Mesenchymal stem cell (in vitro differentiated cells and primary cell): ENCODE measurements around the gene USP4.

ENCODE experiments used
- DNase-seq: peaks from one replicate; pipeline ENCODE4 v3.0.0-alpha.2; 2013
- H2AFZ ChIP-seq: one replicate; pipeline ENCODE4 v1.6.1; 2013; ENCODE audit warnings: low read depth, mild to moderate bottlenecking, control low read depth, inconsistent platforms, low read length, moderate library complexity
- H2AK5ac ChIP-seq: 2 replicates; pipeline ENCODE4 v1.6.1; 2013; ENCODE audit warnings: low read length, moderate library complexity, mild to moderate bottlenecking, inconsistent platforms; ENCODE audit not compliant: severe bottlenecking
- H2BK120ac ChIP-seq: one replicate; pipeline ENCODE4 v1.6.1; 2013; ENCODE audit warnings: low read depth, mild to moderate bottlenecking, inconsistent platforms, low read length, moderate library complexity
- H2BK12ac ChIP-seq, 2 experiments: one replicate each; pipeline ENCODE4 v1.6.1; 2013; ENCODE audit warnings: inconsistent platforms in 2 of 2, low read length in 2 of 2, mild to moderate bottlenecking in 2 of 2, moderate library complexity in 2 of 2, control low read depth in 1 of 2
- H2BK15ac ChIP-seq: one replicate; pipeline ENCODE4 v1.6.1; 2013; ENCODE audit warnings: mild to moderate bottlenecking, low read depth, inconsistent platforms; ENCODE audit not compliant: poor library complexity, severe bottlenecking
- H2BK5ac ChIP-seq: 2 replicates; pipeline ENCODE4 v1.6.1; 2013; ENCODE audit warnings: low read depth, mild to moderate bottlenecking, low read length, control low read depth, inconsistent platforms; ENCODE audit not compliant: poor library complexity, severe bottlenecking
- H3K14ac ChIP-seq, 2 experiments: one replicate each; pipeline ENCODE4 v1.6.1; 2013; ENCODE audit warnings: inconsistent platforms in 2 of 2, low read length in 2 of 2, control low read depth in 1 of 2, mild to moderate bottlenecking in 1 of 2, moderate library complexity in 1 of 2
- H3K18ac ChIP-seq, 2 experiments: one replicate each; pipeline ENCODE4 v1.6.1; 2013; ENCODE audit warnings: inconsistent platforms in 2 of 2, low read length in 2 of 2, control low read depth in 1 of 2, low read depth in 1 of 2, mild to moderate bottlenecking in 1 of 2
- H3K23ac ChIP-seq, 2 experiments: one replicate each; pipeline ENCODE4 v1.6.1; 2013; ENCODE audit warnings: inconsistent platforms in 2 of 2, low read length in 2 of 2, mild to moderate bottlenecking in 2 of 2, moderate library complexity in 2 of 2, control low read depth in 1 of 2
- H3K27ac ChIP-seq: 2 replicates; pipeline ENCODE4 v1.5.1; 2013; ENCODE audit warnings: mild to moderate bottlenecking, moderate library complexity, low read length, control low read depth, inconsistent platforms; ENCODE audit not compliant: poor library complexity, severe bottlenecking
- H3K27me3 ChIP-seq, 2 experiments: 2 replicates each; pipeline versions ENCODE4 v1.6.1 to v1.7.0; 2013; ENCODE audit warnings: low read length in 2 of 2, mild to moderate bottlenecking in 2 of 2, moderate library complexity in 2 of 2, control low read depth in 1 of 2, inconsistent platforms in 1 of 2; ENCODE audit not compliant: control insufficient read depth in 1 of 2, insufficient read depth in 1 of 2
- H3K36me3 ChIP-seq, 2 experiments: 2 replicates each; pipeline versions ENCODE4 v1.6.1 to v1.7.0; 2013; ENCODE audit warnings: low read length in 2 of 2, control low read depth in 1 of 2, inconsistent platforms in 1 of 2, low read depth in 1 of 2, mild to moderate bottlenecking in 1 of 2; ENCODE audit not compliant: insufficient read depth in 2 of 2, control insufficient read depth in 1 of 2
- H3K4ac ChIP-seq, 2 experiments: one replicate each; pipeline ENCODE4 v1.6.1; 2013; ENCODE audit warnings: inconsistent platforms in 2 of 2, low read length in 2 of 2, mild to moderate bottlenecking in 2 of 2, moderate library complexity in 2 of 2, control low read depth in 1 of 2, low read depth in 1 of 2
- H3K4me1 ChIP-seq: 2 replicates; pipeline ENCODE4 v1.6.1; 2013; ENCODE audit warnings: low read depth, low read length, control low read depth; ENCODE audit not compliant: control insufficient read depth, insufficient read depth
- H3K4me2 ChIP-seq: 2 replicates; pipeline ENCODE4 v1.6.1; 2013; ENCODE audit warnings: low read length, mild to moderate bottlenecking, inconsistent platforms; ENCODE audit not compliant: poor library complexity, severe bottlenecking
- H3K4me3 ChIP-seq, 2 experiments: 2 replicates each; pipeline versions ENCODE4 v1.5.1 to v1.7.0; 2013; ENCODE audit warnings: low read length in 2 of 2, mild to moderate bottlenecking in 2 of 2, control low read depth in 1 of 2, low read depth in 1 of 2; ENCODE audit not compliant: insufficient read depth in 1 of 2
- H3K79me1 ChIP-seq: replicated peaks from 2 replicates; pipeline ENCODE4 v1.6.1; 2013; ENCODE audit warnings: mild to moderate bottlenecking, control low read depth, low read length, inconsistent platforms; ENCODE audit not compliant: poor library complexity, severe bottlenecking
- H3K9ac ChIP-seq: 2 replicates; pipeline ENCODE4 v1.7.0; 2013; ENCODE audit warnings: mild to moderate bottlenecking, low read length, moderate library complexity
- H3K9me3 ChIP-seq: 2 replicates; pipeline ENCODE4 v1.7.0; 2013; ENCODE audit warnings: mild to moderate bottlenecking, low read length; ENCODE audit not compliant: control insufficient read depth
- H4K8ac ChIP-seq: one replicate; pipeline ENCODE4 v1.6.1; 2013; ENCODE audit warnings: inconsistent platforms, mild to moderate bottlenecking, low read length, moderate library complexity
- H4K91ac ChIP-seq: one replicate; pipeline ENCODE4 v1.6.1; 2013; ENCODE audit warnings: mild to moderate bottlenecking, low read length, inconsistent platforms
- WGBS: methylation state at CpG from one replicate; pipeline ENCODE4 v1.1.7; 2013; ENCODE audit warnings: mixed read lengths; 5-methylcytosine and 5-hydroxymethylcytosine counted together

The USP4 gene

GRCh38 chr3:49377483-49377882, 37.6 kb upstream of the USP4 start:
- Histone ChIP-seq H4K8ac (no peak overlapping the region), H3K23ac (no peak overlapping the region), H2AK5ac (no peak overlapping the region), H3K79me1 (peaks cover 2% of the 10 kb centered on the region), H3K18ac (no peak overlapping the region), H3K4ac (no peak overlapping the region), H2BK15ac (no peak overlapping the region), H3K27me3 (no peaks in the 10 kb centered on the region), H3K14ac (no peak overlapping the region), H3K4me1 (no peaks in the 10 kb centered on the region), H2BK5ac (no peak overlapping the region), H2BK12ac (no peak overlapping the region), H3K36me3 (peaks cover 33% of the 10 kb centered on the region in 2 experiments), H3K4me3 (no peak overlapping the region), H4K91ac (no peak overlapping the region), H2AFZ (no peak overlapping the region), H3K4me2 (no peak overlapping the region), H3K9me3 (no peaks in the 10 kb centered on the region), H3K9ac (peak overlapping the region; percentile 48), H2BK120ac (no peak overlapping the region), H3K27ac (no peak overlapping the region)
- WGBS: 92% methylated on average over 1 of the region's 1 CpG
- DNase-seq: no peak

DNA sequence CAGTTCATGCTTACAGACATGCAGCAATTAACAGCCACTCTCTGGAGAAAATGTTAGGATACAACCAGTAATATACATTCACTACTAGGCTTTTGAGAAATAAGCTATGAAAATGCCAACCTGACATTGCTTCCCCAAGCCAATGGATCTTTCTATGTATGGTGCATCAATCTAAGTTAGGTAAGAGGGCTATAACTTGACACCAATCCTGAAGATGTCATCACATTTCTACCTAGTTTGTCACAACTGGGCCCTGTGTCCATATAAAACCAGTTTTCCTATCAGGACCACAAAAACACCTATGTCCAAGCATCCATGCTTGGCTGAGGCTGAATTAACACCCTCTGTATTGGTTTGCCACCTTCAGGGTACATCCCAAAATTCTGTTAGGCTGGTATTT, 32.1 kb upstream of the USP4 start:
- no peak overlapping the region for H3K4ac ChIP-seq
- H3K4me3 ChIP-seq: no peak overlapping the region
- no peak overlapping the region for H4K91ac ChIP-seq
- no peak overlapping the region for H3K18ac ChIP-seq
- no peak overlapping the region for H2BK15ac ChIP-seq
- H3K14ac ChIP-seq: no peak overlapping the region
- H2BK120ac ChIP-seq: peak overlapping the region; percentile 34
- H3K27ac ChIP-seq: no peak overlapping the region
- no peak overlapping the region for H4K8ac ChIP-seq
- no peak overlapping the region for H3K23ac ChIP-seq
- H2BK5ac ChIP-seq: no peak overlapping the region
- H3K9me3 ChIP-seq: no peaks in the 10 kb centered on the region
- H3K4me1 ChIP-seq: no peaks in the 10 kb centered on the region
- no peak overlapping the region for H2AK5ac ChIP-seq
- H2AFZ ChIP-seq: no peak overlapping the region
- H3K9ac ChIP-seq: no peak overlapping the region
- peaks cover 54 to 69% of the 10 kb centered on the region in 2 experiments for H3K36me3 ChIP-seq
- no peak for DNase-seq
- H3K27me3 ChIP-seq: no peaks in the 10 kb centered on the region
- no peak overlapping the region for H3K4me2 ChIP-seq
- H2BK12ac ChIP-seq: no peak overlapping the region
- H3K79me1 ChIP-seq: peaks cover 6% of the 10 kb centered on the region

DNA sequence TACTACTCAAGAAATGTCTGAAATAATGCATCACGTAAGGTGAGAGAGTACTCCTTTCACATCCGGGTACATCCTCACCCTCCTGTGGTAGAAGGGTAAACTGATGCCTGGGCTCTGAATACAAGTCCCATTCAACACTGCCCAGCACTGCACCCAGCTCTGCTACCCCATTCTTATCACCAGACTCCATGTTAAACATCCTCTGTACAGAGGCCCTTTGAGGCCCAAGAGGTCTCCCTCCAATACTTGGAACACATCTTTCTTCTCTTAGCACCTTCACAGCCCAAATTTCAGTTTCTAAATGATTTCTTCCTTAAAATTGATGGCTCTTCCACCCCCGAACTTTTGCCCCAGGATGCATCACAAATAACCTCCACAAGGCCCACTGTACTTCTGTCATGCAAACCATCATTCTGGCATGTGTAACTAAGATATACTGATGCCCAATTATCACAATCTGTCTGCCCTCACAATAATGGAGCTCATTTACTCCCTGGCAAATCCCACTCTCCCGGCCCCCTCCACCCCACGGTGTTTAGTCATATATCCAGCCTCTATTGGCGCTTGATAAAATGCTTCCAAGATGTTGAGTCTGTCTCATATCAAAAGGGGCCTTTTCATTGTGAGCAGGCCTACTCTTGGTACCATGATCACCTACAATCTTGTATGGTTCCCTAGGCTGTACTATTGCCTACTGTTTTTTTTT, 30.9 kb upstream of the USP4 start:
- H3K4ac ChIP-seq: no peak overlapping the region
- peaks cover 6% of the 10 kb centered on the region for H3K79me1 ChIP-seq
- H3K18ac ChIP-seq: no peak overlapping the region
- H4K8ac ChIP-seq: no peak overlapping the region
- H3K36me3 ChIP-seq: peaks cover 61 to 81% of the 10 kb centered on the region in 2 experiments
- no peak overlapping the region for H2AK5ac ChIP-seq
- no peak overlapping the region for H3K27ac ChIP-seq
- no peak overlapping the region for H3K4me2 ChIP-seq
- no peaks in the 10 kb centered on the region for H3K9me3 ChIP-seq
- H3K9ac ChIP-seq: no peak overlapping the region
- no peak overlapping the region for H2BK120ac ChIP-seq
- whole genome bisulfite sequencing: 96% methylated on average over 6 of the region's 6 CpGs
- no peak overlapping the region for H2AFZ ChIP-seq
- H3K4me1 ChIP-seq: no peaks in the 10 kb centered on the region
- no peak overlapping the region for H3K14ac ChIP-seq
- no peak overlapping the region for H4K91ac ChIP-seq
- H3K23ac ChIP-seq: no peak overlapping the region
- DNase-seq: no peak
- H3K4me3 ChIP-seq: no peak overlapping the region
- no peak overlapping the region for H2BK12ac ChIP-seq
- no peak overlapping the region for H2BK5ac ChIP-seq
- H3K27me3 ChIP-seq: no peaks in the 10 kb centered on the region
- H2BK15ac ChIP-seq: no peak overlapping the region

GRCh38 chr3:49362561-49362960, 22.7 kb upstream of the USP4 start:
- H3K9me3 ChIP-seq: no peaks in the 10 kb centered on the region
- H3K27me3 ChIP-seq: no peaks in the 10 kb centered on the region
- H3K36me3 ChIP-seq: peaks cover 59 to 79% of the 10 kb centered on the region in 2 experiments
- H2AFZ ChIP-seq: no peak overlapping the region
- no peak overlapping the region for H4K91ac ChIP-seq
- no peak overlapping the region for H2BK120ac ChIP-seq
- H2AK5ac ChIP-seq: no peak overlapping the region
- peaks cover 21% of the 10 kb centered on the region for H3K4me1 ChIP-seq
- H3K14ac ChIP-seq: no peak overlapping the region
- no peak overlapping the region for H3K18ac ChIP-seq
- peak overlapping the region; percentile 19 for H4K8ac ChIP-seq
- no peak overlapping the region for H3K9ac ChIP-seq
- H3K4me3 ChIP-seq: no peak overlapping the region
- H2BK15ac ChIP-seq: no peak overlapping the region
- DNase-seq: no peak
- H3K27ac ChIP-seq: peak overlapping the region; percentile 54
- H3K4me2 ChIP-seq: no peak overlapping the region
- H3K79me1 ChIP-seq: peaks cover 5% of the 10 kb centered on the region
- no peak overlapping the region for H3K4ac ChIP-seq
- H3K23ac ChIP-seq: no peak overlapping the region
- no peak overlapping the region for H2BK5ac ChIP-seq
- WGBS: 90% methylated on average over 2 of the region's 3 CpGs
- no peak overlapping the region for H2BK12ac ChIP-seq
